Right lobe of liver (tissue), 6 donors: Measurements from ENCODE around the gene MT1A. TPM values are rescaled to one million over a fixed set of nuclear protein-coding genes. Genes with fewer than 3 reads are reported as not detected.

ENCODE experiments used
- ATAC-seq, 4 donors: fragments of 200-7000 bp; cut with Tn5 transposase; one replicate each; pipeline ENCODE4 v1.9.1; 2020; ENCODE audit warnings: mild to moderate bottlenecking in 4 of 4, moderate library complexity in 4 of 4
- DNase-seq, 3 donors: peaks; one replicate each; pipeline ENCODE4 v3.0.0-alpha.2; 2020
- H3K27ac ChIP-seq, 3 donors: fragments of 200-600 bp; one replicate each; pipeline ENCODE4 v1.8.0; 2022
- H3K27me3 ChIP-seq, 2 donors: fragments of 200-600 bp; one replicate each; pipeline ENCODE4 v1.8.0; 2022
- H3K36me3 ChIP-seq, 4 donors: fragments of 200-600 bp; sonication (generic) in 1 of 4; one replicate each; pipeline versions ENCODE4 v1.5.1 to v1.8.0; 2017 to 2022; ENCODE audit warnings: control low read depth in 1 of 4
- H3K4me1 ChIP-seq, 4 donors: fragments of 200-600 bp; sonication (generic) in 1 of 4; one replicate each; pipeline versions ENCODE4 v1.5.1 to v1.8.0; 2017 to 2022; ENCODE audit warnings: control low read depth in 1 of 4
- H3K4me3 ChIP-seq, 3 donors: fragments of 200-600 bp; one replicate each; pipeline ENCODE4 v1.8.0; 2022
- H3K9me3 ChIP-seq, 4 donors: fragments of 200-600 bp; sonication (generic) in 1 of 4; one replicate each; pipeline versions ENCODE4 v1.5.1 to v1.8.0; 2017 to 2022; ENCODE audit warnings: control low read depth in 1 of 4
- POLR2A ChIP-seq: fragments of 450-650 bp; IDR thresholded peaks from one replicate; pipeline ENCODE4 v1.6.1; 2017; ENCODE audit warnings: antibody characterized with exemption, mild to moderate bottlenecking
- WGBS: methylation state at CpG from one replicate; pipeline ENCODE4 v1.1.6; 2018; ENCODE audit warnings: low coverage, low lambda C conversion rate; ENCODE audit not compliant: insufficient coverage; ENCODE audit errors: missing lambda C conversion rate; 5-methylcytosine and 5-hydroxymethylcytosine counted together
- intact Hi-C, 2 donors: fragments of 100-400 bp; cut with DNase I; formaldehyde crosslinking; loops; one replicate each; pipeline versions ENCODE4 v1.11.2 to v1.14.1; 2022
- total RNA-seq, 6 experiments: library from RNA; depleted of rRNA in 2 of 6; stranded (reverse); fragments of >200 nt in 2 of 6; fragmentation: NEBNext Ultra II Directional in 3 of 6; extraction: Animal tissue kit (Norgen Biotek cat#: 25700) in 3 of 6; gene quantifications; one replicate each; pipeline versions ENCODE4 v1.1.0 to v1.2.4, GENCODE V29; 2016 to 2023
- TF ChIP-seq, protein P1 (sequence below), 4 donors: fragments of 200-600 bp in 3 of 4; fragments of 450-650 bp in 1 of 4; IDR thresholded peaks; one replicate each; pipeline versions ENCODE4 v1.5.1 to v1.8.0; 2016 to 2022; ENCODE audit warnings: antibody characterized with exemption in 4 of 4, mild to moderate bottlenecking in 2 of 4
- donor health status: DM: no; HTN: yes; CAD: no.
- donor health status: DM: no; HTN: no; CAD: no.
- donor health status: DM: no; HTN: no; CAD: no.
- donor health status: DM: no; HTN: yes; CAD: no.
- donor health status: DM: no; HTN: yes; CAD: no.

The MT1A gene
- total RNA-seq, 6 experiments from 2014 or later: 34.9 to 161 (median 110) TPM

DNA sequence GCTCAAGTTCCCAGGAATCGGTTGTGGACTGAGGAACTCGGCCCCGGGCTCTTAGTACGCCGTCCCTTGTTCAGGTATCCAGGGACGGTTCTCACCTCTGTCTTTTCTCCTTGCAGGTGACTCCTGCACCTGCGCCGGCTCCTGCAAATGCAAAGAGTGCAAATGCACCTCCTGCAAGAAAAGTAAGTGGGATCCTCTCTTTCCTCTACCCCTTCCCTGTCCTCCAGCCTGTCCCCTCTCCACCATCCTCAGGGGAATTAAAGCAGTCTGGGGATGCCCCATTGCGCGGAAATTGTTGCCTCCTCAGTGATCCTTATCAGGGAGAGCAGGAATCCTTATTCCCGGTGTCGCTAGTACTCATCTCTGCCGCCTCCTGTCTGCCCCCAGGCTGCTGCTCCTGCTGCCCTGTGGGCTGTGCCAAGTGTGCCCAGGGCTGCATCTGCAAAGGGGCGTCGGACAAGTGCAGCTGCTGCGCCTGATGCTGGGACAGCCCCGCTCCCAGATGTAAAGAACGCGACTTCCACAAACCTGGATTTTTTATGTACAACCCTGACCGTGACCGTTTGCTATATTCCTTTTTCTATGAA is 29.5 kb upstream of the MT1A start:
- H3K4me1 ChIP-seq: peaks cover 0 to 35% (median 14%) of the 10 kb centered on the region in 4 donors
- no peaks in the 10 kb centered on the region for H3K27me3 ChIP-seq
- intact Hi-C loops: loop anchor here in 1 of 2 donors (10.0 kb wide), 1 partner anchor 86 kb away; no protein-coding TSS in a partner anchor
- peak overlapping the region; percentile 40 to 84 (median 73) for H3K4me3 ChIP-seq
- no peaks in the 10 kb centered on the region for H3K9me3 ChIP-seq
- H3K27ac ChIP-seq: peak overlapping the region; percentile 65 to 95 (median 84)
- DNase-seq: peak in 1 of 3 donors; percentile 67
- WGBS: 0% methylated on average over 21 of the region's 21 CpGs
- TF ChIP-seq POLR2A: no peak
- TF ChIP-seq, protein P1, sequence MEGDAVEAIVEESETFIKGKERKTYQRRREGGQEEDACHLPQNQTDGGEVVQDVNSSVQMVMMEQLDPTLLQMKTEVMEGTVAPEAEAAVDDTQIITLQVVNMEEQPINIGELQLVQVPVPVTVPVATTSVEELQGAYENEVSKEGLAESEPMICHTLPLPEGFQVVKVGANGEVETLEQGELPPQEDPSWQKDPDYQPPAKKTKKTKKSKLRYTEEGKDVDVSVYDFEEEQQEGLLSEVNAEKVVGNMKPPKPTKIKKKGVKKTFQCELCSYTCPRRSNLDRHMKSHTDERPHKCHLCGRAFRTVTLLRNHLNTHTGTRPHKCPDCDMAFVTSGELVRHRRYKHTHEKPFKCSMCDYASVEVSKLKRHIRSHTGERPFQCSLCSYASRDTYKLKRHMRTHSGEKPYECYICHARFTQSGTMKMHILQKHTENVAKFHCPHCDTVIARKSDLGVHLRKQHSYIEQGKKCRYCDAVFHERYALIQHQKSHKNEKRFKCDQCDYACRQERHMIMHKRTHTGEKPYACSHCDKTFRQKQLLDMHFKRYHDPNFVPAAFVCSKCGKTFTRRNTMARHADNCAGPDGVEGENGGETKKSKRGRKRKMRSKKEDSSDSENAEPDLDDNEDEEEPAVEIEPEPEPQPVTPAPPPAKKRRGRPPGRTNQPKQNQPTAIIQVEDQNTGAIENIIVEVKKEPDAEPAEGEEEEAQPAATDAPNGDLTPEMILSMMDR (IDR thresholded peaks at IDR 0.05): no peak
- peak in 1 of 4 donors; percentile 0 for ATAC-seq
- no peaks in the 10 kb centered on the region for H3K36me3 ChIP-seq

DNA sequence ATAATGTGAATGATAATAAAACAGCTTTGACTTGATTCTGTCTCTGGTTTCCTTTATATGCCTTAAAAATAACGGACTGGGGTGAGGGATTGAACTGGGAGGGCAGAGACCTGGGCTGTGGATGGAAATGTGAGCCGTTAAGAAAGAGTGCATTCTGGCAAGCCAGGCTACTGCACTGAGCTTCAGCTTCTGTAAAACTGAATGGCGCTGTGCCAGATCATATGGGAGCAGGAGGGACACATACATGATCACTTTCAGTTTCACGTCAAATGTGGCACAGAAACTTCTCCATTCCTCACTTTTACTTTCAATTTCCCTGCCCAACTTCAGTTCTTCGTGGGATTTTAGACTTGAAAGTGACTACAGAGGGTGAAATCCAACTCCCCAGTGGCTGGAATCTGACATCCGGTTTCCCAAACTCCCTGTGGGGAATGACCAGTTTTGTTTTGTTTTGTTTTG is 29.0 kb upstream of the MT1A start:
- no peaks in the 10 kb centered on the region for H3K36me3 ChIP-seq
- H3K4me3 ChIP-seq: peak overlapping the region; percentile 40 to 84 (median 73)
- H3K27ac ChIP-seq: peak overlapping the region; percentile 65 to 95 (median 84)
- H3K4me1 ChIP-seq: peaks cover 0 to 35% (median 14%) of the 10 kb centered on the region in 4 donors
- TF ChIP-seq POLR2A: peak; percentile 88
- TF ChIP-seq, protein P1 (IDR thresholded peaks at IDR 0.05): no peak
- intact Hi-C loops: loop anchor here in 1 of 2 donors (10.0 kb wide), 1 partner anchor 85 kb away; no protein-coding TSS in a partner anchor
- no peaks in the 10 kb centered on the region for H3K9me3 ChIP-seq
- no peaks in the 10 kb centered on the region for H3K27me3 ChIP-seq
- ATAC-seq: peak in 3 of 4 donors; percentile 1 to 17 (median 6)
- 2% methylated on average over 6 of the region's 6 CpGs for WGBS
- DNase-seq: peak; percentile 81 to 87 (median 85)

DNA sequence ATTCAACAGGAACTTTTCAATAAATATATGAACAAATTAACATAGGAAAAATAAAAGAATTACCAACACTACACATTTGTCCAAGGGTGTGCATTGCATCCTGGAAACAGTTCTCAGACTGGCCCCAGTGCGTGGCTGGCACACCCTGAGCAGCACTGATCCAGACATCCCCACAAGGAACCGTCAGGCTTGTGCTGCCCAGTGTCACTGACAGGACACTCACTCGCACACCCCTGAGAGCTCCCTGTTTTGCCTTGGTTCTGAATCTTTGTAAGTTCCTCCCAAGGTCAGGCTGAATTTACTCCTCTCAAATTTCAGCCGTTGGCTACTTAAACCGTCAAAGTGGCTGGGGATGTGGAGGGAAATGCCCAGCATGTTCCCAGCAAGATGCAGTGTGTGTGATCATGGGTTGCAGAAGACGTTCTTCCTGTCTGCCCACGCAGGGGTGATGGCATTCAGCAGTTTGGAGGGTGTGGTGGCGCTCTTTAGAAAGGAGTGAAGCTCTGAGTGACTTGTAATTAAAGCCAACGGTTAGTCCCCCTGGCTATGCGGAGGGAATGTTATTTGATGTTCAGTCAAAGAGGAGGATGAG is 28.4 kb upstream of the MT1A start:
- TF ChIP-seq, protein P1 (IDR thresholded peaks at IDR 0.05): no peak
- TF ChIP-seq POLR2A: peak; percentile 38
- ATAC-seq (peak; percentile 6 to 11 (median 7)), DNase-seq (peak; percentile 70 to 82 (median 81))
- Histone ChIP-seq H3K27me3 (no peaks in the 10 kb centered on the region), H3K27ac (peak overlapping the region; percentile 65 to 95 (median 84)), H3K4me3 (peak overlapping the region; percentile 40 to 84 (median 73)), H3K9me3 (no peaks in the 10 kb centered on the region), H3K36me3 (no peaks in the 10 kb centered on the region), H3K4me1 (peaks cover 0 to 35% (median 14%) of the 10 kb centered on the region in 4 donors)
- WGBS: 7% methylated on average over 8 of the region's 10 CpGs
- intact Hi-C loops: no loop called here

DNA sequence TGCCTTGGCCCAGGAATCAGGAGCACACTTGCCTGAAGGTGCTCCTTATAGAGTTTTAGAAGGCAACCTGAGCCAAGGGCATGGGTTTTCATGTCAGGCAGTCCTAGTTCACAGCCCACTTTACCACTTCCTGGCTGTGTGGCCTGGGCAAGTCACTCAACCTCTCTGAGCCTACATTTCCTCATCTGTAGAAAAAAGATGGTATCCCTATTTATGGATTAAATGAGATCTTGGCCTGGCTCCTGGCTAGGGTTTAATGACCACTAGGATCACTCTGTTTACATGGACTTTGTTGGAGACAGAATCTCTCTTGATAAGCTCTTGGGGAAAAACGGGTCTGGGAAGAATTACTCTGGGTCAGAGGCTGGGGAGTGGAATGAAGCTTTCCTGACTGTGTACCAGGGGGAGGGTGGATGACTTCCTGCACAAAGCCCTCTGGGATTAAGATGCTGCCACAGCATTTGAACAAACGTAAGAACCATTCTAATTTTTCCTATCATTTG is 27.8 kb upstream of the MT1A start:
- H3K27me3 ChIP-seq: no peaks in the 10 kb centered on the region
- H3K4me1 ChIP-seq: peaks cover 0 to 32% (median 12%) of the 10 kb centered on the region in 4 donors
- no peaks in the 10 kb centered on the region for H3K9me3 ChIP-seq
- DNase-seq: no peak
- peak overlapping the region in 2 of 3 donors; percentile 73 to 84 for H3K4me3 ChIP-seq
- no peaks in the 10 kb centered on the region for H3K36me3 ChIP-seq
- WGBS: 0% methylated on average over 2 of the region's 2 CpGs
- H3K27ac ChIP-seq: peak overlapping the region; percentile 65 to 95 (median 84)
- ATAC-seq: peak; percentile 0 to 6 (median 1)
- intact Hi-C loops: no loop called here
- no peak for TF ChIP-seq POLR2A
- TF ChIP-seq, protein P1 (IDR thresholded peaks at IDR 0.05): no peak
